SU-DHL-6 (cell line): Measurements from ENCODE around the gene LAMC3.

Source experiments
- H2AFZ ChIP-seq: fragments of 200-600 bp; sonication (generic); 2 replicates; pipeline ENCODE4 v1.6.1; 2014; ENCODE audit warnings: low read depth, mild to moderate bottlenecking, moderate library complexity, mixed read lengths, antibody characterized with exemption, low read length; ENCODE audit not compliant: severe bottlenecking
- H3F3A ChIP-seq: fragments of 200-600 bp; shearing (Covaris generic); 2 replicates; pipeline ENCODE4 v1.6.0; 2016; ENCODE audit warnings: antibody characterized with exemption, mild to moderate bottlenecking; ENCODE audit not compliant: insufficient read depth
- H3K27ac ChIP-seq: fragments of 200-600 bp; sonication (generic); 2 replicates; pipeline ENCODE4 v1.5.1; 2016; ENCODE audit warnings: low read depth, mild to moderate bottlenecking, low read length, moderate library complexity, mixed read lengths
- H3K27me3 ChIP-seq: fragments of 200-600 bp; sonication (generic), shearing (Covaris generic); 2 replicates; pipeline ENCODE4 v1.6.0; 2014; ENCODE audit warnings: mild to moderate bottlenecking, low read length
- H3K36me3 ChIP-seq: fragments of 200-600 bp; sonication (generic); 2 replicates; pipeline ENCODE4 v1.6.1; 2014; ENCODE audit warnings: mild to moderate bottlenecking, low read length, mixed read lengths
- H3K4me2 ChIP-seq: fragments of 300-600, 200-600 bp; shearing (Covaris generic), sonication (generic); 2 replicates; pipeline ENCODE4 v1.6.0; 2014; ENCODE audit warnings: low read length, low read depth, mild to moderate bottlenecking; ENCODE audit not compliant: poor library complexity, severe bottlenecking
- H3K4me3 ChIP-seq: fragments of 200-600 bp; sonication (generic); 2 replicates; pipeline ENCODE4 v1.5.1; 2014; ENCODE audit warnings: antibody characterized with exemption, low read length, mild to moderate bottlenecking, mixed read lengths; ENCODE audit not compliant: insufficient read depth, poor library complexity, severe bottlenecking
- H3K79me2 ChIP-seq: fragments of 200-600 bp; sonication (generic); 2 replicates; pipeline ENCODE4 v1.6.1; 2014; ENCODE audit warnings: mild to moderate bottlenecking, low read length, moderate library complexity; ENCODE audit not compliant: insufficient read depth
- H3K9ac ChIP-seq: fragments of 200-600 bp; sonication (generic); 2 replicates; pipeline ENCODE4 v1.7.0; 2014; ENCODE audit warnings: mild to moderate bottlenecking, low read length
- H3K9me2 ChIP-seq: fragments of 200-600 bp; sonication (generic); replicated peaks from 2 replicates; pipeline ENCODE4 v1.6.1; 2014; ENCODE audit warnings: low read length; ENCODE audit not compliant: insufficient read depth
- H3K9me3 ChIP-seq: fragments of 200-600 bp; sonication (generic); 2 replicates; pipeline ENCODE4 v1.6.1; 2014; ENCODE audit warnings: low read length, mixed read lengths; ENCODE audit not compliant: insufficient read depth
- H4K20me1 ChIP-seq: fragments of 200-600 bp; sonication (generic); 2 replicates; pipeline ENCODE4 v1.6.1; 2014; ENCODE audit warnings: low read depth, mild to moderate bottlenecking, antibody characterized with exemption, low read length, moderate library complexity, mixed read lengths
- CTCF ChIP-seq: fragments of 200-600 bp; sonication (generic); IDR thresholded peaks from one replicate; pipeline ENCODE4 v1.5.1; 2017; ENCODE audit warnings: antibody characterized with exemption, mild to moderate bottlenecking, low read length, moderate library complexity; ENCODE audit not compliant: insufficient read depth, poor library complexity, severe bottlenecking
- EZH2phosphoT487 ChIP-seq: fragments of 200-600 bp; sonication (generic), shearing (Covaris generic); conservative IDR thresholded peaks from 2 replicates; pipeline ENCODE4 v1.6.1; 2018; ENCODE audit warnings: mild to moderate bottlenecking, antibody characterized with exemption, low read length, moderate library complexity, mixed read lengths

The LAMC3 gene

DNA sequence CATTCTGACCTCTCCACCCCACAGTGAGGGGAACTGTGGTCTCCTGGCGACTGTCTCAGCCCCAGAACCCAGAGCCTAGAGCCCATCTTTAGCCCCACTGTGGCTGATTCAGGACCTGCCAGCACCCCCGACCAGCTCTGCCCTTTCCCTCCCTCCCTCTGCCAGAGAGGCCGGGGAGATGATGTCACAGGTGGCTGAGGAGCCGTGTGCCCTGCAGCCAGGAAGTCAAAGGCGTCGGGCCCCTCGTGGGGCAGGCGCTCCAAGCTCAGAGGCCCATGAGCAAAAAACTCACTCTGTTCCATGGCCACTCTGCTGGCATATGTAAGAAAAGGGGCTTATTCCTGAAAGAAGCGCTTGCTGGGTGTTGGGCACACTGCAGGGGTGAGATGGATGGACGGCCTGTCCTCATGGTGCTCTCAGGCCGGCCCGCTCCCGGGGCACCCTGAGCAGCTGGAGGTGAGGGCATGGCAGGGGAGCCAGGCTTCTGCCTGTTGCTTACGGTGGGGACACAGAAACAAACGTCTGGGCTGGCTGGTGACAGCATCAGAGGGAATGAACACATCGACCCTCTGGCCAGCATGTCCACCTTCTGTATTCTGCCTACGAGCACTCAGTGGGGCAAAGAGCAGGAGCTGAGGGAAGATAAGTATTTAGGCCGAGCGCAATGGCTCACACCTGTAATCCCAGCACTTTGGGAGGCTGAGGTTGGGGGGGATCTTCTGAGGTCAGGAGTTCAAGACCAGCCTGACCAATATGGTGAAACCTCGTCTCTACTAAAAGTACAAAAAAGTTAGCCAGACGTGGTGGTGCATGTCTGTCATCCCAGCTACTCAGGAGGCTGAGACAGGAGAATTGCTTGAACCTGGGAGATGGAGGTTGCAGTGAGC, 41.1 kb downstream of the LAMC3 start:
- Histone ChIP-seq H2AFZ (no peak overlapping the region), H3K36me3 (no peaks in the 10 kb centered on the region), H3K4me2 (no peak overlapping the region), H3K27ac (no peak overlapping the region), H3K27me3 (no peaks in the 10 kb centered on the region), H3K4me3 (no peak overlapping the region), H3K9ac (no peak overlapping the region), H3K9me2 (no peaks in the 10 kb centered on the region), H3K79me2 (no peaks in the 10 kb centered on the region), H3F3A (no peaks in the 10 kb centered on the region), H3K9me3 (no peaks in the 10 kb centered on the region), H4K20me1 (no peaks in the 10 kb centered on the region)
- TF ChIP-seq EZH2phosphoT487, result no peak
- no peak for TF ChIP-seq CTCF

DNA sequence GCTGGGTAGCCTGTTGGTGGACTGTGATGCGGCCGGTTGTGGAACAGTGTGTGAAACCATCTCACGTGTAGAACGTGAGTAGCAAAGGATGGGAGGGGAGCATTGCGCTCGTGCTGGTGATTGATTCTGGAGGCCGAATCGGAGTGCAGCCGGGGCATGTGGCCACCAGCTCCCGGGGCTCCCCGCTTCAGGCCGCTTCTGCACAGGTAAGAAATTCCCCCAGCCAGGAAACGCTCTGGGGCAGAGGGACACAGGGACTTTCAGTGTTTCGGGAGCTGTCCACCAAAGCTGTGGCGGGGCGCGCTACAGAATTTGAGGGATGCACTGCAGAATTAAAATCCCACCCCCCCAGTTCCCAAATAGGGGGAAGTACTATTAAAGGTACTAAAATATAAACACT, 41.9 kb downstream of the LAMC3 start:
- no peak overlapping the region for H3K9ac ChIP-seq

GRCh38 chr9:131051592-131052517, 42.9 kb downstream of the LAMC3 start:
- H3K9me2 ChIP-seq, result no peaks in the 10 kb centered on the region
- no peak for TF ChIP-seq CTCF
- TF ChIP-seq EZH2phosphoT487, result no peak
- H2AFZ ChIP-seq, result no peak overlapping the region
- no peak overlapping the region for H3K4me2 ChIP-seq
- no peak overlapping the region for H3K4me3 ChIP-seq
- H4K20me1 ChIP-seq, result no peaks in the 10 kb centered on the region
- no peaks in the 10 kb centered on the region for H3K36me3 ChIP-seq
- H3K27me3 ChIP-seq, result no peaks in the 10 kb centered on the region
- H3K9me3 ChIP-seq, result no peaks in the 10 kb centered on the region
- H3F3A ChIP-seq, result no peaks in the 10 kb centered on the region
- no peak overlapping the region for H3K9ac ChIP-seq
- H3K27ac ChIP-seq, result no peak overlapping the region
- no peaks in the 10 kb centered on the region for H3K79me2 ChIP-seq

More for the DNA sequence above, 41.9 kb downstream of the LAMC3 start:
- Histone ChIP-seq H2AFZ (no peak overlapping the region), H3K4me2 (no peak overlapping the region), H3K9me3 (no peaks in the 10 kb centered on the region), H3K79me2 (no peaks in the 10 kb centered on the region), H3K36me3 (no peaks in the 10 kb centered on the region), H4K20me1 (no peaks in the 10 kb centered on the region), H3K9me2 (no peaks in the 10 kb centered on the region), H3K4me3 (no peak overlapping the region), H3K27ac (no peak overlapping the region), H3F3A (no peaks in the 10 kb centered on the region), H3K27me3 (no peaks in the 10 kb centered on the region)
- TF ChIP-seq CTCF, result no peak
- no peak for TF ChIP-seq EZH2phosphoT487
